ENCODE results near the gene SPEG. TPM values are rescaled to one million over a fixed set of nuclear protein-coding genes. Genes with fewer than 3 reads are reported as not detected.

The SPEG gene
- polyA plus RNA-seq, 1 donor (not counting 4 experiments of a cell fraction or from before 2014, with no cell fraction given), result 18.8 TPM

DNA sequence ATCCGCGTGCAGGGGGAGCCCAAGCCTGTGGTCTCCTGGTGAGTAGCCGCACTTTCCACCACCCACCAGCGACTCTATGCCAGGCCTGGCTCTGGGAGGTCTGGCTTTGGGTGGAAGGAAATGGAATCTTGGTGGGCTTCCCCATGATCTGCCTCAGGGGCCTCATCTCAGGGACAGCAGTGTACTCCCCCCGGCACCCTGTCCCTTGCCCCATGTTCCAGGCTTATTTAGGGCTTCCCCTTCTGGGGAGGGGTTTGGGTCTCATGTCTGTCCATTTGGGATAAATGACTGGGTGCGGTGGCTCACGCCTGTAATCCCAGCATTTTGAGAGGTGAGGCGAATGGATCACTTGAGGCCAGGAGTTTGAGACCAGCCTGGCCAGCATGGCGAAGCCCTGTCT lies 27.7 kb downstream of the SPEG start:
- no peaks in the 10 kb centered on the region for H3K27me3 ChIP-seq (ENCODE audit: control insufficient read depth, extremely low read depth, insufficient read depth, low read length)
- no peak overlapping the region for H3K9ac ChIP-seq (ENCODE audit: control insufficient read depth, extremely low read depth, insufficient read depth, low read length)
- peaks cover 26% of the 10 kb centered on the region for H3K4me1 ChIP-seq (ENCODE audit: control insufficient read depth, extremely low read depth, insufficient read depth, low read length)
- H3K9me1 ChIP-seq (ENCODE audit: control insufficient read depth, extremely low read depth, insufficient read depth, low read length), result peaks cover 5% of the 10 kb centered on the region
- no peak overlapping the region for H3K4me2 ChIP-seq (ENCODE audit: control insufficient read depth, extremely low read depth, insufficient read depth, low read depth, low read length)
- no peaks in the 10 kb centered on the region for H3K9me3 ChIP-seq (ENCODE audit: control insufficient read depth, low read depth, low read length)
- peaks cover 5 to 19% of the 10 kb centered on the region in 2 experiments for H3K36me3 ChIP-seq (ENCODE audit: control insufficient read depth in 2 of 2, extremely low read depth in 1 of 2, insufficient read depth in 2 of 2, low read length in 2 of 2)
- dilution Hi-C loops (cut with MboI; ENCODE audit: extremely low pct_ligation_motif_present, low sequenced_read_pairs), result no loop called here
- no peak overlapping the region for H3K27ac ChIP-seq (ENCODE audit: control insufficient read depth, insufficient read depth, low read length)
- TF ChIP-seq EZH2 (IDR thresholded peaks at IDR 0.05; ENCODE audit: low read length) (no peak), CTCF (optimal IDR thresholded peaks at IDR 0.05 in 1 of 3, IDR thresholded peaks at IDR 0.05 in 1 of 3, conservative IDR thresholded peaks at IDR 0.05 in 1 of 3; ENCODE audit: extremely low read depth in 1 of 3, insufficient read depth in 2 of 3, low read length in 3 of 3) (no peak)
- no peaks in the 10 kb centered on the region for H4K20me1 ChIP-seq (ENCODE audit: control insufficient read depth, extremely low read depth, insufficient read depth, low read length)
- FAIRE-seq (no peak), DNase-seq (ENCODE audit: low read depth, low spot score) (no peak)
- H3K4me3 ChIP-seq (ENCODE audit: control insufficient read depth in 2 of 3, extremely low read depth in 1 of 3, insufficient read depth in 2 of 3, low read depth in 1 of 3, low read length in 3 of 3), result no peak overlapping the region
- H3K79me2 ChIP-seq (ENCODE audit: control insufficient read depth, insufficient read depth, low read length), result no peaks in the 10 kb centered on the region
- no peak overlapping the region for H2AFZ ChIP-seq (ENCODE audit: control insufficient read depth, low read length)

DNA sequence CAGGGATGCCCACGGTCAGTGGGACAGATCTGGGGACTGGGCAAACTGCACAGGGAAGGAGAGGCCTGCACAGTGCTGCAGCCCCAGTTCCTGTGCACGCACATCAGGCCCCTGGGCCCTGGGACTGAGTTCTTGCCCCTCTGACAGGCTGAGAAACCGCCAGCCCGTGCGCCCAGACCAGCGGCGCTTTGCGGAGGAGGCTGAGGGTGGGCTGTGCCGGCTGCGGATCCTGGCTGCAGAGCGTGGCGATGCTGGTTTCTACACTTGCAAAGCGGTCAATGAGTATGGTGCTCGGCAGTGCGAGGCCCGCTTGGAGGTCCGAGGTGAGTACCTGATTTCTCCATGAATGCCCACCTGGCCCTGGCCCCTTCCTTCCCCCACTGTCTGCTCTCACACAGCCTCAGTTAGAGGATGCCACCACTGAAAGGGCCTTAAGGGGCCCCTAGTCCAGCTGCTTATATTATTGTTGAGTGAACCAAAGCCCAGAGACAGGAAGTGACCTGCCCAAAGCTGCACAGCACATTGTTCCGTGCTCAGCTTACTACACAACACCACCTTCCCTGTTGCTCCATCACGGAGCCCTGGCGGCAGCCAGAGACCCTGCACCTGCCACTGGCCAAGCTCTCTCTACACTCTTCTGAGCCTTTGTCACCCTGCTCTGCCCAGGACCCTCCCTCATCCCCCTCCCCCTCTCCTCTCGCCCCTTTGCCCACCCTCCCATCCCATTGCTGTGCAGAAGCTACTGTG lies 29.8 kb downstream of the SPEG start:
- peaks cover 8 to 19% of the 10 kb centered on the region in 2 experiments for H3K36me3 ChIP-seq (ENCODE audit: control insufficient read depth in 2 of 2, extremely low read depth in 1 of 2, insufficient read depth in 2 of 2, low read length in 2 of 2)
- no peak overlapping the region for H3K4me3 ChIP-seq (ENCODE audit: control insufficient read depth in 2 of 3, extremely low read depth in 1 of 3, insufficient read depth in 2 of 3, low read depth in 1 of 3, low read length in 3 of 3)
- no peak for FAIRE-seq
- H3K4me1 ChIP-seq (ENCODE audit: control insufficient read depth, extremely low read depth, insufficient read depth, low read length), result peaks cover 19% of the 10 kb centered on the region
- H3K4me2 ChIP-seq (ENCODE audit: control insufficient read depth, extremely low read depth, insufficient read depth, low read depth, low read length), result no peak overlapping the region
- DNase-seq (ENCODE audit: low read depth, low spot score), result no peak
- dilution Hi-C loops (cut with MboI; ENCODE audit: extremely low pct_ligation_motif_present, low sequenced_read_pairs), result no loop called here
- no peak overlapping the region for H3K9ac ChIP-seq (ENCODE audit: control insufficient read depth, extremely low read depth, insufficient read depth, low read length)
- peaks cover 5% of the 10 kb centered on the region for H3K9me1 ChIP-seq (ENCODE audit: control insufficient read depth, extremely low read depth, insufficient read depth, low read length)
- TF ChIP-seq CTCF (optimal IDR thresholded peaks at IDR 0.05 in 1 of 3, IDR thresholded peaks at IDR 0.05 in 1 of 3, conservative IDR thresholded peaks at IDR 0.05 in 1 of 3; ENCODE audit: extremely low read depth in 1 of 3, insufficient read depth in 2 of 3, low read length in 3 of 3) (no peak), EZH2 (IDR thresholded peaks at IDR 0.05; ENCODE audit: low read length) (no peak)
- no peak overlapping the region for H3K27ac ChIP-seq (ENCODE audit: control insufficient read depth, insufficient read depth, low read length)
- no peaks in the 10 kb centered on the region for H3K27me3 ChIP-seq (ENCODE audit: control insufficient read depth, extremely low read depth, insufficient read depth, low read length)
- H3K9me3 ChIP-seq (ENCODE audit: control insufficient read depth, low read depth, low read length), result no peaks in the 10 kb centered on the region
- no peaks in the 10 kb centered on the region for H3K79me2 ChIP-seq (ENCODE audit: control insufficient read depth, insufficient read depth, low read length)
- no peaks in the 10 kb centered on the region for H4K20me1 ChIP-seq (ENCODE audit: control insufficient read depth, extremely low read depth, insufficient read depth, low read length)
- H2AFZ ChIP-seq (ENCODE audit: control insufficient read depth, low read length), result no peak overlapping the region
